Measurements from ENCODE around the gene DNAJC5.

DNA sequence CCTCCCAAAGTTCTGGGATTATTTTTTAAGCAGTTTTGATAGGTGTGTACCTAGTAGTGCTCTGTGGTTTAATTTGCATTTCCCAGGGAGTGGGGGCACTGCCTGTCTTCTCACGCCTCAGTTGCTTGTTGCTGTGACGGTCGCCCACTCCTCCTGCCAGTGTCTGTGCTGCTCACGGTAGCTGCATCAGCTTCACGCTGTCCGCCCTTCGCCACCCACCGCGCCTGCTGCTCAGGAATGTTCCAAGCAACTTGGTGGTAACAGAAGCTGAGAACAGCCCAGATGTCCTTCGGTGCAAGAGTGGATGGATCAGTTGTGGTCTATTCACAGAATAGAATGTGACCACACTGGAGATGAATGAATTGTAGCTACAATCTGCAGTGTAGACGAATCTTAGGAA lies 22.9 kb downstream of the DNAJC5 start:
- TF ChIP-seq, protein P1, sequence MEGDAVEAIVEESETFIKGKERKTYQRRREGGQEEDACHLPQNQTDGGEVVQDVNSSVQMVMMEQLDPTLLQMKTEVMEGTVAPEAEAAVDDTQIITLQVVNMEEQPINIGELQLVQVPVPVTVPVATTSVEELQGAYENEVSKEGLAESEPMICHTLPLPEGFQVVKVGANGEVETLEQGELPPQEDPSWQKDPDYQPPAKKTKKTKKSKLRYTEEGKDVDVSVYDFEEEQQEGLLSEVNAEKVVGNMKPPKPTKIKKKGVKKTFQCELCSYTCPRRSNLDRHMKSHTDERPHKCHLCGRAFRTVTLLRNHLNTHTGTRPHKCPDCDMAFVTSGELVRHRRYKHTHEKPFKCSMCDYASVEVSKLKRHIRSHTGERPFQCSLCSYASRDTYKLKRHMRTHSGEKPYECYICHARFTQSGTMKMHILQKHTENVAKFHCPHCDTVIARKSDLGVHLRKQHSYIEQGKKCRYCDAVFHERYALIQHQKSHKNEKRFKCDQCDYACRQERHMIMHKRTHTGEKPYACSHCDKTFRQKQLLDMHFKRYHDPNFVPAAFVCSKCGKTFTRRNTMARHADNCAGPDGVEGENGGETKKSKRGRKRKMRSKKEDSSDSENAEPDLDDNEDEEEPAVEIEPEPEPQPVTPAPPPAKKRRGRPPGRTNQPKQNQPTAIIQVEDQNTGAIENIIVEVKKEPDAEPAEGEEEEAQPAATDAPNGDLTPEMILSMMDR (IDR thresholded peaks at IDR 0.05) = no peak
- TF ChIP-seq POLR2A (IDR thresholded peaks at IDR 0.05) = no peak
